HG03565 (cell line): ENCODE results near the gene GALNT17.

Source experiments
- ATAC-seq: cut with Tn5 transposase; IDR thresholded peaks from one replicate; pipeline ENCODE4 v1.9.1; 2021; ENCODE audit warnings: mild to moderate bottlenecking, moderate library complexity; ENCODE audit not compliant: unreplicated experiment

Gene GALNT17

GRCh38 chr7:71327946-71328345 lies 196.0 kb downstream of the GALNT17 start:
- ATAC-seq: no peak

GRCh38 chr7:71329030-71329660 lies 197.2 kb downstream of the GALNT17 start:
- ATAC-seq: no peak

- ATAC-seq: no peak
Observed at GRCh38 chr7:71332207-71332606, 200.3 kb downstream of the GALNT17 start.

- no peak for ATAC-seq
Observed at GRCh38 chr7:71334541-71334940, 202.6 kb downstream of the GALNT17 start.

GRCh38 chr7:71338866-71339265 lies 206.9 kb downstream of the GALNT17 start:
- no peak for ATAC-seq

- no peak for ATAC-seq
Observed at GRCh38 chr7:71339924-71340323, 208.0 kb downstream of the GALNT17 start.

- ATAC-seq: no peak
Observed at GRCh38 chr7:71342202-71342601, 210.3 kb downstream of the GALNT17 start.

- ATAC-seq: no peak
Observed at GRCh38 chr7:71343039-71343438, 211.1 kb downstream of the GALNT17 start.

GRCh38 chr7:71343892-71344291 lies 211.9 kb downstream of the GALNT17 start:
- ATAC-seq: no peak

- ATAC-seq: no peak
Observed at GRCh38 chr7:71345117-71345884, 213.4 kb downstream of the GALNT17 start.

- ATAC-seq: no peak
Observed at GRCh38 chr7:71348821-71349681, 217.1 kb downstream of the GALNT17 start.

GRCh38 chr7:71349682-71350481 lies 217.9 kb downstream of the GALNT17 start:
- no peak for ATAC-seq

GRCh38 chr7:71350680-71351079 lies 218.7 kb downstream of the GALNT17 start:
- ATAC-seq: no peak

- ATAC-seq: no peak
Observed at GRCh38 chr7:71354716-71355115, 222.8 kb downstream of the GALNT17 start.

- no peak for ATAC-seq
Observed at GRCh38 chr7:71361451-71362032, 229.6 kb downstream of the GALNT17 start.

- no peak for ATAC-seq
Observed at GRCh38 chr7:71362240-71362639, 230.3 kb downstream of the GALNT17 start.

- no peak for ATAC-seq
Observed at GRCh38 chr7:71363223-71363622, 231.3 kb downstream of the GALNT17 start.

GRCh38 chr7:71363627-71364026 lies 231.7 kb downstream of the GALNT17 start:
- ATAC-seq: no peak

- no peak for ATAC-seq
Observed at GRCh38 chr7:71364551-71364950, 232.6 kb downstream of the GALNT17 start.

GRCh38 chr7:71372991-71373390 lies 241.0 kb downstream of the GALNT17 start:
- no peak for ATAC-seq
